ENCODE results near the gene KPNA5. TPM values are rescaled to one million over a fixed set of nuclear protein-coding genes. Genes with fewer than 3 reads are reported as not detected.

Gene KPNA5
- polyA plus RNA-seq, 1 donor from 2014 or later: 48.5 TPM

- no peak overlapping the region for H3K4me3 ChIP-seq (ENCODE audit: low read length)
- H3F3A ChIP-seq (ENCODE audit: insufficient read depth, low read length, poor library complexity, severe bottlenecking): no peaks in the 10 kb centered on the region
- H3K36me3 ChIP-seq (ENCODE audit: insufficient read depth, low read length): no peaks in the 10 kb centered on the region
- no peaks in the 10 kb centered on the region for H3K79me2 ChIP-seq (replicated peaks; ENCODE audit: insufficient read depth, low read length)
- H3K27me3 ChIP-seq (ENCODE audit: insufficient read depth, low read depth, low read length): peaks cover 49% of the 10 kb centered on the region
- H2AFZ ChIP-seq (ENCODE audit: low read depth, low read length): no peak overlapping the region
- H4K20me1 ChIP-seq (ENCODE audit: insufficient read depth): no peaks in the 10 kb centered on the region
- no peaks in the 10 kb centered on the region for H3K9me3 ChIP-seq (ENCODE audit: low read length)
- no peak for TF ChIP-seq EP300 (conservative IDR thresholded peaks at IDR 0.05; ENCODE audit: poor library complexity, severe bottlenecking)
- TF ChIP-seq RAD21 (conservative IDR thresholded peaks at IDR 0.05): no peak
- no peak for TF ChIP-seq SMC3 (conservative IDR thresholded peaks at IDR 0.05; ENCODE audit: poor library complexity)
- TF ChIP-seq, protein P1, sequence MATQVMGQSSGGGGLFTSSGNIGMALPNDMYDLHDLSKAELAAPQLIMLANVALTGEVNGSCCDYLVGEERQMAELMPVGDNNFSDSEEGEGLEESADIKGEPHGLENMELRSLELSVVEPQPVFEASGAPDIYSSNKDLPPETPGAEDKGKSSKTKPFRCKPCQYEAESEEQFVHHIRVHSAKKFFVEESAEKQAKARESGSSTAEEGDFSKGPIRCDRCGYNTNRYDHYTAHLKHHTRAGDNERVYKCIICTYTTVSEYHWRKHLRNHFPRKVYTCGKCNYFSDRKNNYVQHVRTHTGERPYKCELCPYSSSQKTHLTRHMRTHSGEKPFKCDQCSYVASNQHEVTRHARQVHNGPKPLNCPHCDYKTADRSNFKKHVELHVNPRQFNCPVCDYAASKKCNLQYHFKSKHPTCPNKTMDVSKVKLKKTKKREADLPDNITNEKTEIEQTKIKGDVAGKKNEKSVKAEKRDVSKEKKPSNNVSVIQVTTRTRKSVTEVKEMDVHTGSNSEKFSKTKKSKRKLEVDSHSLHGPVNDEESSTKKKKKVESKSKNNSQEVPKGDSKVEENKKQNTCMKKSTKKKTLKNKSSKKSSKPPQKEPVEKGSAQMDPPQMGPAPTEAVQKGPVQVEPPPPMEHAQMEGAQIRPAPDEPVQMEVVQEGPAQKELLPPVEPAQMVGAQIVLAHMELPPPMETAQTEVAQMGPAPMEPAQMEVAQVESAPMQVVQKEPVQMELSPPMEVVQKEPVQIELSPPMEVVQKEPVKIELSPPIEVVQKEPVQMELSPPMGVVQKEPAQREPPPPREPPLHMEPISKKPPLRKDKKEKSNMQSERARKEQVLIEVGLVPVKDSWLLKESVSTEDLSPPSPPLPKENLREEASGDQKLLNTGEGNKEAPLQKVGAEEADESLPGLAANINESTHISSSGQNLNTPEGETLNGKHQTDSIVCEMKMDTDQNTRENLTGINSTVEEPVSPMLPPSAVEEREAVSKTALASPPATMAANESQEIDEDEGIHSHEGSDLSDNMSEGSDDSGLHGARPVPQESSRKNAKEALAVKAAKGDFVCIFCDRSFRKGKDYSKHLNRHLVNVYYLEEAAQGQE (IDR thresholded peaks at IDR 0.05; ENCODE audit: borderline replicate concordance): no peak
- H3K27ac ChIP-seq (ENCODE audit: low read length): no peak overlapping the region
- H3K9ac ChIP-seq (ENCODE audit: low read length): no peak overlapping the region
- no peak overlapping the region for H3K4me2 ChIP-seq (ENCODE audit: low read length)
- no peaks in the 10 kb centered on the region for H3K9me2 ChIP-seq (ENCODE audit: insufficient read depth, low read length)
Observed at GRCh38 chr6:116762235-116762634, 81.2 kb downstream of the KPNA5 start.

- H3F3A ChIP-seq (ENCODE audit: insufficient read depth, low read length, poor library complexity, severe bottlenecking): no peaks in the 10 kb centered on the region
- no peak overlapping the region for H2AFZ ChIP-seq (ENCODE audit: low read depth, low read length)
- no peaks in the 10 kb centered on the region for H3K36me3 ChIP-seq (ENCODE audit: insufficient read depth, low read length)
- H3K9ac ChIP-seq (ENCODE audit: low read length): no peak overlapping the region
- peaks cover 51% of the 10 kb centered on the region for H3K27me3 ChIP-seq (ENCODE audit: insufficient read depth, low read depth, low read length)
- no peaks in the 10 kb centered on the region for H3K9me2 ChIP-seq (ENCODE audit: insufficient read depth, low read length)
- no peaks in the 10 kb centered on the region for H4K20me1 ChIP-seq (ENCODE audit: insufficient read depth)
- no peak overlapping the region for H3K4me3 ChIP-seq (ENCODE audit: low read length)
- H3K4me2 ChIP-seq (ENCODE audit: low read length): no peak overlapping the region
- TF ChIP-seq POLR2AphosphoS5 (IDR thresholded peaks at IDR 0.05) (no peak), MXI1 (conservative IDR thresholded peaks at IDR 0.05; ENCODE audit: poor library complexity, severe bottlenecking) (no peak), RAD21 (conservative IDR thresholded peaks at IDR 0.05) (no peak), EP300 (conservative IDR thresholded peaks at IDR 0.05; ENCODE audit: poor library complexity, severe bottlenecking) (no peak), TAF1 (IDR thresholded peaks at IDR 0.05; ENCODE audit: low read depth) (no peak), SMC3 (conservative IDR thresholded peaks at IDR 0.05; ENCODE audit: poor library complexity) (no peak)
- no peak overlapping the region for H3K27ac ChIP-seq (ENCODE audit: low read length)
- no peaks in the 10 kb centered on the region for H3K9me3 ChIP-seq (ENCODE audit: low read length)
- no peaks in the 10 kb centered on the region for H3K79me2 ChIP-seq (replicated peaks; ENCODE audit: insufficient read depth, low read length)
Observed at GRCh38 chr6:116763048-116763447, 82.0 kb downstream of the KPNA5 start.

- Histone ChIP-seq H3K9me2 (ENCODE audit: insufficient read depth, low read length) (no peaks in the 10 kb centered on the region), H3K27me3 (ENCODE audit: insufficient read depth, low read depth, low read length) (peaks cover 51% of the 10 kb centered on the region), H3K27ac (ENCODE audit: low read length) (no peak overlapping the region), H3K79me2 (replicated peaks; ENCODE audit: insufficient read depth, low read length) (no peaks in the 10 kb centered on the region), H3K36me3 (ENCODE audit: insufficient read depth, low read length) (no peaks in the 10 kb centered on the region), H3K9ac (ENCODE audit: low read length) (no peak overlapping the region), H3K4me2 (ENCODE audit: low read length) (no peak overlapping the region), H3K9me3 (ENCODE audit: low read length) (no peaks in the 10 kb centered on the region), H3F3A (ENCODE audit: insufficient read depth, low read length, poor library complexity, severe bottlenecking) (no peaks in the 10 kb centered on the region), H4K20me1 (ENCODE audit: insufficient read depth) (no peaks in the 10 kb centered on the region), H3K4me3 (ENCODE audit: low read length) (peak overlapping the region; percentile 70), H2AFZ (ENCODE audit: low read depth, low read length) (no peak overlapping the region)
- TF ChIP-seq POLR2AphosphoS5 (IDR thresholded peaks at IDR 0.05): no peak
- no peak for TF ChIP-seq CTCF (IDR thresholded peaks at IDR 0.05; ENCODE audit: poor library complexity, severe bottlenecking)
- TF ChIP-seq SMC3 (conservative IDR thresholded peaks at IDR 0.05; ENCODE audit: poor library complexity): no peak
- no peak for TF ChIP-seq EZH2 (IDR thresholded peaks at IDR 0.05; ENCODE audit: borderline replicate concordance, insufficient read depth, low read length, poor library complexity, severe bottlenecking)
Observed at GRCh38 chr6:116763906-116764628, 83.1 kb downstream of the KPNA5 start.

All from neural cell (in vitro differentiated cells).